Pons (tissue), 1 donor: ENCODE results near the gene KANSL1.
"Not testable (repeated sequence)": the region's sequence is repeated elsewhere in the genome, so short reads cannot be mapped to it uniquely, and the experiment has no call there.

Experiments used
- DNase-seq: peaks from one replicate; pipeline ENCODE4 v3.0.0-alpha.2; 2016; ENCODE audit warnings: low spot score

KANSL1 gene

DNA sequence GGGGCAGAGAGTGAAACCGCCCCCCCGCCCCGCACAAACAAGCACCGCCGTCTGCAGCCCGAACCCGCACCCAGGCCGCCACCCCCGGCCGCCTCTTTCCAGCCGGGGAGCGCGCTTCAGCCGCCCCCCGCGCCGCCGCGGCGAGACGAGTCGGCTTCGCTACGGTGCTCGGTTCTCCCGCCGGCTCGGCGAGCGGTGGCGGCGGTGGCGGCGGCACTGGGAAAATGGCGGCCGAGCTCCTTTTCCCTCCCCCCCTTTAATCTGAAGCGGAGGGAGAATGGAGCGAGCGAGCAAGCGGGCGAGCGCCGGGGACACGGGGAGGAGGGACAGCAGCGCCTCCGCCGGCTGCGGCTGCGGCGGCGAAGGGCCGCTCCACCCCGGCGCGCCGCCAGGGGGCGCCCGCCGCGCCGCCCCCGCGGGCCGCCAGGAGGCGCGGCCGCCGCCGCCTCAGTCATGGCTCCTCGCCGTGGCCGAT lies at the start of gene KANSL1:
TSS of gene KANSL1 (minus strand) at position 279 of the 475 bp plus-strand sequence. CDS start 21,286 bp downstream, outside the sequence.
- DNase-seq: peak; percentile 92

DNA sequence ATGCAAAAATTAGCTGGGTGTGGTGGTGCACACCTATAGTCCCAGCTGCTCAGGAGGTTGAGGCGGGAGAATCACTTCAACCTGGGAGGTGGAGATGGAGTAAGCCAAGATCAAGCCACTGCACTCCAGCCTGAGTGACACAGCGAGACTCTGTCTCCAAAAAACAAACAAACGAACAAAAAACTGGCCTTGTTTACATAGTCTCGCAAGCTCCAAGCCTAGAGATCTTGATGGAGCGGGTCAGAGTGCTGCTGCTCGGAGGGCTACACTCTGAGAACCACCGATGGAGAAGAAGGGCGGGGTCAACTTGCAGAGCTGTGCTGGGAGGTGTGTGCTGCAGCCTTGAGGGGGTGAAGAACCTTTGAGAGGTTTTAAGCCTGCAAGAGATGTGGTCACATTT lies 38.1 kb upstream of the KANSL1 start:
- DNase-seq: not testable (repeated sequence)

- peak; percentile 99 for DNase-seq
Measured at GRCh38 chr17:46225274-46225794, 32.1 kb upstream of the KANSL1 start.

- DNase-seq: not testable (repeated sequence)
Measured at GRCh38 chr17:46224864-46225263, 31.6 kb upstream of the KANSL1 start.

DNA sequence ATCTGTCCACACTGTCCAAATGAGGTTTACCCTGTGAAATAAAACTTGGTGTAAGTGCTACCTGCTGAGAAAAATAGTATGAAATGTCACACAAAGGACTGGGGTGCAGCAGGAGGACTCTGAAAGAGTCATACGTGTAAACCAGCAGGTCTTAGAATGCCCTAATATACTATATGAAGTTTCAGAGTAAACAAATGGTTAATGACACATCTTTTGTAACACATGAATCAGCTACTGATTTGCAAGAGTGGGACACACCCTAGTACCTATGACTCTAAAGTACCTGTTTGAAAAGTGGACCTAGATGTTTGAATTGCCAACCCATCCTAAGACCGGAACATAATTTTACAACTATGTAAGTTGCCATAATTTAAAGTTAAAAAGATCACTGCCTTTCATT lies 29.8 kb upstream of the KANSL1 start:
- not testable (repeated sequence) for DNase-seq

DNA sequence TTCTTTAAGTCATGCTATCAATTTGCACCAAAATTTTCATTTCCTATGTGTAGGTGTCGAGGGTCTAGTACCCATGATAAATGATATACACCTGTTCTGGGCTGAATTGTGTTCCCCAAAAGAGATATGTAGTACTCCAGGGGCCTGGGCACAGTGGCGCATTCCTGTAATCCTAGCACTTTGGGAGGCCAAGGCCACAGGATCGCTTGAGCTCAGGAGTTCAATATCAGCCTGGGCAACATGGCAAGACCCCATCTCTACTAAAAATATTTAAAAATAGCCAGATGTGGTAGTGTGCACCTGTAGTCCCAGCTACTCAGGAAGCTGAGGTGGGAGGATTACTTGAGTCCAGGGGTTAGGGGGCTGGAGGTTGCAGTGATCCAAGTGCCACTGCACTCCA lies 23.5 kb upstream of the KANSL1 start:
- DNase-seq: no peak

DNA sequence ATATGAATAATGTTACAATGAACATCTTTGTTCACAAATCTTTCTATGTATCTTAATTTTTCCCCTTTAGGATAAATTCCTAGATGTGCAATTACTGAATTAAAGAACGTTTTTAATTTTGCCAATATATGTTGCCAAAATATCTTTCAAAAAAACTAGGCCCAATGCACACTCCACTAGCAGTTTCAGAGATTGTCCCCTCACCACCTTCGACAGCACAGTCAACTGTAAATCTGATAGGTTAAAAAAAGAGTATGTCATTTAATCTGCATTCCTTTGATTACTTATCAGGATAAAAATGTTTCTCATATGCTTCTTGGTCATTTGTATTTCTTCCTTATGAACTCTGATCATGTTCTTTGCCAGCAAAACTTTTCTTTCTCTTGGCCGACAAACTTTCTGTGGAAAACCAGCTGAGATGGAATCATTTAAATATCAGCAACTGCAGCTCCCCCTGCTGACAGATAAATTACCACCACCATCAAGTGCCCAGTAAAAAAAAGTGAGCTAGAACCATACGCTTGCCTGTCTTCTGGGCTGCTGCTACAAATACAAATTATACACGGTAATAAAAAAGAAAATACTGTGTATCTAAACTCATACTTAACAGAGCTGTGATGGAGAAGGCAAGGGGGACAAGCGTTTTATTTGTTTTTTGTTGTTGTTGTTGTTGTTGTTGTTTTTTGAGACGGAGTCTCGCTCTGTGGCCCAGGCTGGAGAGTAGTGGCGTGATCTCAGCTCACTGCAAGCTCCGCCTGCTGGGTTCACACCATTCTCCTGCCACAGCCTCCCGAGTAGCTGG lies 19.6 kb upstream of the KANSL1 start:
- peak; percentile 92 for DNase-seq

GRCh38 chr17:46208997-46209396 lies 15.8 kb upstream of the KANSL1 start:
- DNase-seq: no peak

GRCh38 chr17:46205975-46206374 lies 12.7 kb upstream of the KANSL1 start:
- DNase-seq: no peak

DNA sequence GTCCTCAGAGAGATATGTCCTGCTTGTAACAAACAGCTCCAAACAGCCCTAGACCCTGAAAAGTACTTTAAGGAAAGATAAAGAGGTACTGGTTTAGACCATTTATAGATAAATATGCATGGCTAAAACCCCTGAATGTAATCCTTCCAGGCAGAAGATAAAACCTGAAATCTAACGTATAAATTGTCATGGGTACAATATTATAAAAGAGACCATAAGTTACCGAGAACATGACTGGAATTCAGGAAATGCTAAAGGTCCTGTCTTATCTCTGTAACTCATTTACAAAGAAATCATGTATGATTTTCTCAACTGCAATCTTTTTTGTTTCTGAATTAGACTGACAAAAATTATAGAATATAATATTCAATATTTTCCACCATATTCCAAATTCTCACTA lies 9.2 kb upstream of the KANSL1 start:
- no peak for DNase-seq

DNA sequence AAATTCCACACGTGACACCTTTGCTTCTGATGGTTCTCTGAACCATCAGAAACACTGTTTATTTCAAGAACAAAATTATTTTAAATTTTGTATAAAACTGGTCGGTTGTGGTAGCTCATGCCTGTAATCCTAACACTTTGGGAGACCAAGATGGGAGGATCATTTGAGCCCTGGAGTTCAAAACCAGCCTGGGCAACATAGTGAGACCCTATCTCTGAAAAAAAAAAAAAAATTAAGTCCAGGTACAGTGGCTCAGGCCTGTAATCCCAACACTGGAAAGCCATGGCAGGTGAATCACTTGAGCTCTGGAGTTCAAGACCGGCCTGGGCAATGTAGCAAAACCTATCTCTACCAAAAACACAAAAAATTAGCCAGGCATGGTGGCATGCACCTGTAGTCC lies 8.3 kb upstream of the KANSL1 start:
- no peak for DNase-seq

GRCh38 chr17:46200197-46200596 lies 7.0 kb upstream of the KANSL1 start:
- DNase-seq: no peak

DNA sequence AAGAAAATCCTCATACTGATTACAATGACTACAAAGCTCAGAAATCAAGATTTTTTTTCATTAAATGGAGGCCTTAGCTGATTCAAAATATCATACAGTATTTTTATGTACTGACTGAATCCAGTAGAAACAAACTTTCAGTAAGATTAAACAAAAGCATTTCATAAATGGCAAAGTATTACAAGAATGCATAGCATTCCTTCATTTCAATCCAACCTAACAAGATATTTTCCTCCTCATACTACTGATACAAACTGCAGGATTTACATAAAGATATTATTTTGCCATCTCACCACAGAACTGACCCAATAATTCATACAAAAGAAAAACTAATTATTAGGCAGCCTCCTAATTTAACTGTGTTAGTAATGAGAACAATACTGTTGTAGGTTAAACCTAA lies 6.2 kb upstream of the KANSL1 start:
- DNase-seq: no peak

GRCh38 chr17:46198233-46198632 lies 5.0 kb upstream of the KANSL1 start:
- DNase-seq: no peak

DNA sequence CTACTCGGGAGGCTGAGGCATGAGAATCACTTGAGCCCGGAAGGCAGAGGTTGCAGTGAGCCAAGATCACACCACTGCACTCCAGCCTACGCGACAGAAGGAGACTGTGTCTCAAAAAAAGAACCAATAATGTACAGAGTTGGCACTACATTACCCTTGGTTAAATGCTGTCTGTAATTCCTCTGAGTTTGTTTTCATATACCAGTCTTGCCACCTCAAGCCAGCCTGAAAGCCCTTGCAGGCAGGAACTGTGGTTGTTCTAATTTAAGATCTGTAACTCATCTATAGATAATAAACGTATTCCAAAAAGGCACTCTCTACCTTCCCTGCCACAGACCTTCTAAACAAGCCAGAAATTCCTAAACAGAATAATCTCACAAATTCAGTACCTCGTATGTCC lies 4.3 kb upstream of the KANSL1 start:
- no peak for DNase-seq

DNA sequence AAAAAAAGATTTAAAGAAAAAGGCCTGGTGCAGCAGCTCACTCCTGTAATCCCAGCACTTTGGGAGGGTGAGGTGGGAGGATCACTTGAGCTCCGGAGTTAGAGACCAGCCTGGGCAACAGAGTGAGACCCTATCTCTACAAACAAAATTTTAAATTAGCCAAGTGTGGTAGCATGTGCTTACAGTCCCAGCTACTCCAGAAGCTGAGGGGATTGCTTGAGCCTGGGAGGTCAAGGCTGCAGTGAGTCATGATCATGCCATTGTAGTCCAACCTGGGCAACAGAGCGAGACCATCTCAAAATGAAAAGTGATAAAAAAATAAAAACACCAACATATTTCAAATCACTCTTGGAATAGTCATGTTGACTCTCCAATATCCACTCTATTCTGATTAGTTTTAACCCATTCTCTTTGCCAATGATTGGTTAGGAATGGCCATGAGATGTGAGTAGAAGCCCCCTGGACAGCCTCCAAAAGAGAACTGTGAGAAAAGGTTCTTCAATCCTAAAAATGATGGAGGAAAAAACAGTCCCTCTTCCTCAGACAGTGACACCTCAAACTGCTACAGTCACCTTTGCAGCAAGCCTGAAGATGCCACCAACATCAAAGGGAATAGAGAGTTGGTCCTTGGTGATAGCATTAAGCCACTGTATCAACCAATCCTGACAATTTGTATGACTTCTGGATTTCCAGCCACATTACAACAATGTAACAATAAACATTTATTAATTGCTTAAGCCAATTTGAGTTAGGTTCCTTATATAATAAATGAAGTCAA lies 2.9 kb upstream of the KANSL1 start:
- no peak for DNase-seq

- DNase-seq: no peak
Measured at GRCh38 chr17:46195217-46195855, 2.1 kb upstream of the KANSL1 start.

DNA sequence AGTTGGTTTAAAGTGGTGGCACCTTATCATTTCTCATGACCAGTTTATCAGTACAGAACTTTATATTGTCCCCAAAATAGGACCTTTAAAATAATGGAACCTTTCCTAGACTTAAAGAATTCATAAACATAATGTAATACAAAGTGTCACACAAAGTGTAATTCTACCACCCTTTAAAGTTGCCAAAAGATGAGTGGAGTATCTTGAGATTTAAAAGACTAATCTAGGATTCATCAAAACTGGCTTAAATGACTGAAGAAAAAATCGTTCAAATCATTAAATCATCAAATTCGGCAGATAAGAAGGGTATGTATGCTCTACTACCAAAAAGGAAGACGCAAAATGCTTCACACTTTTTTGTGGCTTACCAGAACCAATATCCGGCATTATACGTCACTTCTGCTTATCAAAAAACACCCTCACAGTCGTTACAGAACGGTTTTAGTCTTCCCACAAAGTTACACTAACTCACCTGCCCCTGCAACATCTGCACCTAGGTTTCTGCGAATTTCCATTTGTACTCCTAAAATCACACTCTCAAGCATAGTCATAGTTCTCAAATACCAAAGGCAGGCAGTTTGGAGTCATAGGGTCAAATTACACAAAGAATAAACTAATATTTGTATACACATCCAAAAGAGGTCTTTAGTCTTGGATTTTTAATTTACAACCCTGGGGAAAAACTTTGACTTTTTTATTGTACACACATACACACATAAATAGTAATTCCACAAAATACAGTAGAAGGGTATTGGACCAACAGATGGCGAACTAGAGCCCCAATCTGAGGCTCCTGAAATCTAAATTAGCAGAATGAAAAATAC lies 1.4 kb upstream of the KANSL1 start:
- peak; percentile 72 for DNase-seq

GRCh38 chr17:46193626-46194392 lies 580 bp upstream of the KANSL1 start:
- peak; percentile 98 for DNase-seq

- DNase-seq: peak; percentile 85
Measured at GRCh38 chr17:46192439-46193150, 634 bp downstream of the KANSL1 start.
